Left ventricle myocardium inferior (tissue), 1 donor: ENCODE data around the gene CHD5. TPM values are rescaled to one million over a fixed set of nuclear protein-coding genes. Genes with fewer than 3 reads are reported as not detected.

Source experiments
- DNase-seq: peaks from one replicate; pipeline ENCODE4 v3.0.0-alpha.2; 2020
- H3K27ac ChIP-seq: fragments of 200-600 bp; replicated peaks from 2 replicates; pipeline ENCODE4 v1.8.0; 2021
- H3K27me3 ChIP-seq: fragments of 200-600 bp; 2 replicates; pipeline ENCODE4 v1.8.0; 2021; ENCODE audit warnings: low read depth
- H3K36me3 ChIP-seq: fragments of 200-600 bp; 2 replicates; pipeline ENCODE4 v1.8.0; 2021
- H3K4me1 ChIP-seq: fragments of 200-600 bp; 2 replicates; pipeline ENCODE4 v1.8.0; 2021
- H3K4me3 ChIP-seq: fragments of 200-600 bp; 2 replicates; pipeline ENCODE4 v1.8.0; 2021; ENCODE audit warnings: mild to moderate bottlenecking, moderate library complexity
- H3K9me3 ChIP-seq: fragments of 200-600 bp; replicated peaks from 2 replicates; pipeline ENCODE4 v1.8.0; 2021
- CTCF ChIP-seq: fragments of 200-600 bp; IDR thresholded peaks from 2 replicates; pipeline ENCODE4 v1.8.0; 2021; ENCODE audit warnings: antibody characterized with exemption, mild to moderate bottlenecking, borderline replicate concordance
- intact Hi-C: fragments of 100-400 bp; cut with micrococcal nuclease; formaldehyde crosslinking; loops from one replicate; pipeline ENCODE4 v1.11.0; 2022
- total RNA-seq: library from RNA; stranded (reverse); fragmentation: NEBNext Ultra II Directional; extraction: Animal tissue kit (Norgen Biotek cat#: 25700); gene quantifications from one replicate; pipeline ENCODE4 v1.2.1, GENCODE V29; 2021
- donor health status: DM: no; HTN: yes; CAD: no; lungs with severe emphysema.

The CHD5 gene
- total RNA-seq, 1 donor from 2014 or later = 0.19 TPM

GRCh38 chr1:6091823-6092109 is 88.4 kb downstream of the CHD5 start:
- Histone ChIP-seq H3K4me3 (no peak overlapping the region), H3K27me3 (no peaks in the 10 kb centered on the region), H3K36me3 (no peaks in the 10 kb centered on the region), H3K9me3 (no peaks in the 10 kb centered on the region), H3K4me1 (no peaks in the 10 kb centered on the region), H3K27ac (no peak overlapping the region)
- DNase-seq = no peak
- no peak for TF ChIP-seq CTCF
- intact Hi-C loops = no loop called here

- H3K4me1 ChIP-seq = no peaks in the 10 kb centered on the region
- H3K36me3 ChIP-seq = no peaks in the 10 kb centered on the region
- TF ChIP-seq CTCF = no peak
- intact Hi-C loops = no loop called here
- no peaks in the 10 kb centered on the region for H3K27me3 ChIP-seq
- H3K9me3 ChIP-seq = no peaks in the 10 kb centered on the region
- H3K27ac ChIP-seq = no peak overlapping the region
- no peak for DNase-seq
- H3K4me3 ChIP-seq = no peak overlapping the region
Observed at GRCh38 chr1:6090996-6091822, 88.9 kb downstream of the CHD5 start.

- Histone ChIP-seq H3K36me3 (no peaks in the 10 kb centered on the region), H3K9me3 (no peaks in the 10 kb centered on the region), H3K4me3 (no peak overlapping the region), H3K27me3 (no peaks in the 10 kb centered on the region), H3K27ac (no peak overlapping the region), H3K4me1 (no peaks in the 10 kb centered on the region)
- TF ChIP-seq CTCF = no peak
- intact Hi-C loops = no loop called here
- no peak for DNase-seq
Observed at GRCh38 chr1:6090288-6090687, 89.8 kb downstream of the CHD5 start.

GRCh38 chr1:6088956-6089355 is 91.2 kb downstream of the CHD5 start:
- Histone ChIP-seq H3K4me1 (no peaks in the 10 kb centered on the region), H3K27ac (no peak overlapping the region), H3K4me3 (no peak overlapping the region), H3K9me3 (no peaks in the 10 kb centered on the region), H3K27me3 (no peaks in the 10 kb centered on the region), H3K36me3 (no peaks in the 10 kb centered on the region)
- intact Hi-C loops = no loop called here
- no peak for DNase-seq
- TF ChIP-seq CTCF = no peak

GRCh38 chr1:6087958-6088357 is 92.2 kb downstream of the CHD5 start:
- H3K4me3 ChIP-seq = no peak overlapping the region
- no peaks in the 10 kb centered on the region for H3K4me1 ChIP-seq
- no peak for DNase-seq
- TF ChIP-seq CTCF = no peak
- no peaks in the 10 kb centered on the region for H3K36me3 ChIP-seq
- H3K9me3 ChIP-seq = no peaks in the 10 kb centered on the region
- H3K27me3 ChIP-seq = no peaks in the 10 kb centered on the region
- intact Hi-C loops = no loop called here
- H3K27ac ChIP-seq = no peak overlapping the region
